H1 (cell line): ENCODE results near the gene CMIP. TPM values are rescaled to one million over a fixed set of nuclear protein-coding genes. Genes with fewer than 3 reads are reported as not detected.

Source experiments
- CHD1 ChIP-seq: IDR thresholded peaks from 2 replicates; pipeline ENCODE4 v1.6.1; 2012; ENCODE audit warnings: low read depth, low read length, improper control_type of control experiment
- CTCF ChIP-seq, 3 experiments: IDR thresholded peaks; 1 replicate in 2 of 3; 2 replicates in 1 of 3; pipeline versions ENCODE4 v1.5.1 to v1.6.1; 2011; ENCODE audit warnings: low read length in 3 of 3, mild to moderate bottlenecking in 3 of 3, inconsistent platforms in 2 of 3, low read depth in 1 of 3, moderate library complexity in 1 of 3; ENCODE audit not compliant: insufficient read depth in 1 of 3; ENCODE audit errors: control extremely low read depth in 1 of 3
- RNF2 ChIP-seq: fragments of 200-900, 300-1000 bp; sonication (generic); IDR thresholded peaks from 2 replicates; pipeline ENCODE4 v1.7.1; 2016; ENCODE audit warnings: borderline replicate concordance, low read depth, mild to moderate bottlenecking, antibody characterized with exemption, low read length; ENCODE audit not compliant: poor library complexity, severe bottlenecking; ENCODE audit errors: missing control alignments
- SP4 ChIP-seq: IDR thresholded peaks from 2 replicates; pipeline ENCODE4 v1.6.1; 2012; ENCODE audit warnings: low read length, inconsistent platforms
- TEAD4 ChIP-seq: IDR thresholded peaks from 2 replicates; pipeline ENCODE4 v1.6.1; 2012; ENCODE audit warnings: low read depth, low read length, inconsistent platforms, mixed read lengths
- polyA plus RNA-seq, 7 experiments: library from polyadenylated mRNA; depleted of rRNA in 3 of 7; stranded (reverse) in 5 of 7; unstranded in 2 of 7; fragments of >200 nt in 5 of 7; fragments of 200-250 nt in 2 of 7; gene quantifications; 1 replicate in 5 of 7; 2 replicates in 1 of 7; 4 replicates in 1 of 7; pipeline versions ENCODE4 v1.2.1 to v1.2.3, GENCODE V29; 2011 to 2013; ENCODE audit warnings: missing spikeins in 2 of 7, mixed read lengths in 2 of 7
- total RNA-seq: library from RNA; stranded (reverse); fragmentation: NEBNext Ultra II Directional; extraction: Animal tissue kit (Norgen Biotek cat#: 25700); gene quantifications from 2 replicates; pipeline ENCODE4 v1.2.1, GENCODE V29; 2021

The CMIP gene
- total and polyA plus RNA-seq, 2 of the 8 experiments (the other 6 are each of a cell fraction or from before 2014, with no cell fraction given), result 7.9 to 53.2 TPM

GRCh38 chr16:81551151-81551808, 106.7 kb downstream of the CMIP start (continued):
- TF ChIP-seq CTCF (IDR thresholded peaks at IDR 0.05; ENCODE audit: control extremely low read depth in 1 of 3, insufficient read depth in 1 of 3, low read depth in 1 of 3, low read length in 3 of 3) (no peak), TEAD4 (no peak), SP4 (no peak), RNF2 (no peak), CHD1 (no peak)
